ENCODE results near the gene RBM14. TPM values are rescaled to one million over a fixed set of nuclear protein-coding genes. Genes with fewer than 3 reads are reported as not detected.
A peak's percentile ranks its signal among the peaks of the same experiment; 100 is the strongest.
"Not testable (repeated sequence)": the region's sequence is repeated elsewhere in the genome, so short reads cannot be mapped to it uniquely, and the experiment has no call there.

Gene RBM14
- total RNA-seq, 1 donor from 2014 or later = 124 TPM

- no peak overlapping the region for H3K4me3 Mint-ChIP-seq (ENCODE audit: low read depth)
- no peaks in the 10 kb centered on the region for H3K36me3 Mint-ChIP-seq (ENCODE audit: insufficient read depth)
- no peaks in the 10 kb centered on the region for H3K4me1 Mint-ChIP-seq (ENCODE audit: low read depth)
- H3K9me3 Mint-ChIP-seq (ENCODE audit: low read depth) = no peaks in the 10 kb centered on the region
- H3K27me3 Mint-ChIP-seq = no peaks in the 10 kb centered on the region
- DNase-seq (ENCODE audit: low spot score, unreplicated experiment) = no peak
- TF ChIP-seq CTCF (IDR thresholded peaks at IDR 0.05; ENCODE audit: unreplicated experiment) = no peak
- no peak overlapping the region for H3K27ac Mint-ChIP-seq
Observed at GRCh38 chr11:66570079-66570849, 46.2 kb upstream of the RBM14 start.

GRCh38 chr11:66570850-66571180, 45.6 kb upstream of the RBM14 start:
- H3K36me3 Mint-ChIP-seq (ENCODE audit: insufficient read depth) = no peaks in the 10 kb centered on the region
- H3K4me1 Mint-ChIP-seq (ENCODE audit: low read depth) = no peaks in the 10 kb centered on the region
- TF ChIP-seq CTCF (IDR thresholded peaks at IDR 0.05; ENCODE audit: unreplicated experiment) = no peak
- H3K4me3 Mint-ChIP-seq (ENCODE audit: low read depth) = no peak overlapping the region
- DNase-seq (ENCODE audit: low spot score, unreplicated experiment) = no peak
- H3K27me3 Mint-ChIP-seq = no peaks in the 10 kb centered on the region
- H3K27ac Mint-ChIP-seq = no peak overlapping the region
- no peaks in the 10 kb centered on the region for H3K9me3 Mint-ChIP-seq (ENCODE audit: low read depth)

- peaks cover 19% of the 10 kb centered on the region for H3K27me3 Mint-ChIP-seq
- H3K4me1 Mint-ChIP-seq (ENCODE audit: low read depth) = no peaks in the 10 kb centered on the region
- peak; percentile 81 for DNase-seq (ENCODE audit: low spot score, unreplicated experiment)
- H3K27ac Mint-ChIP-seq = no peak overlapping the region
- peaks cover 4% of the 10 kb centered on the region for H3K9me3 Mint-ChIP-seq (ENCODE audit: low read depth)
- H3K4me3 Mint-ChIP-seq (ENCODE audit: low read depth) = no peak overlapping the region
- peak; percentile 86 for TF ChIP-seq CTCF (IDR thresholded peaks at IDR 0.05; ENCODE audit: unreplicated experiment)
- peaks cover 1% of the 10 kb centered on the region for H3K36me3 Mint-ChIP-seq (ENCODE audit: insufficient read depth)
Observed at GRCh38 chr11:66579017-66579606, 37.3 kb upstream of the RBM14 start.

GRCh38 chr11:66580803-66581202, 35.6 kb upstream of the RBM14 start:
- TF ChIP-seq CTCF (IDR thresholded peaks at IDR 0.05; ENCODE audit: unreplicated experiment) = no peak
- peaks cover 1% of the 10 kb centered on the region for H3K36me3 Mint-ChIP-seq (ENCODE audit: insufficient read depth)
- no peak overlapping the region for H3K4me3 Mint-ChIP-seq (ENCODE audit: low read depth)
- H3K4me1 Mint-ChIP-seq (ENCODE audit: low read depth) = no peaks in the 10 kb centered on the region
- no peak for DNase-seq (ENCODE audit: low spot score, unreplicated experiment)
- peaks cover 19% of the 10 kb centered on the region for H3K27me3 Mint-ChIP-seq
- H3K9me3 Mint-ChIP-seq (ENCODE audit: low read depth) = peaks cover 4% of the 10 kb centered on the region
- no peak overlapping the region for H3K27ac Mint-ChIP-seq

GRCh38 chr11:66581261-66581660, 35.2 kb upstream of the RBM14 start:
- Mint-ChIP-seq H3K27me3 (peaks cover 18% of the 10 kb centered on the region), H3K36me3 (ENCODE audit: insufficient read depth) (peaks cover 1% of the 10 kb centered on the region), H3K4me3 (ENCODE audit: low read depth) (no peak overlapping the region), H3K9me3 (ENCODE audit: low read depth) (peaks cover 4% of the 10 kb centered on the region), H3K4me1 (ENCODE audit: low read depth) (no peaks in the 10 kb centered on the region), H3K27ac (no peak overlapping the region)
- no peak for DNase-seq (ENCODE audit: low spot score, unreplicated experiment)
- TF ChIP-seq CTCF (IDR thresholded peaks at IDR 0.05; ENCODE audit: unreplicated experiment) = no peak

GRCh38 chr11:66582565-66583147, 33.8 kb upstream of the RBM14 start:
- Mint-ChIP-seq H3K27me3 (peaks cover 12% of the 10 kb centered on the region), H3K27ac (peak overlapping the region; percentile 84)
- H3K4me3 Mint-ChIP-seq (ENCODE audit: low read depth); H3K4me1 Mint-ChIP-seq (ENCODE audit: low read depth); DNase-seq (ENCODE audit: low spot score, unreplicated experiment); H3K36me3 Mint-ChIP-seq (ENCODE audit: insufficient read depth); H3K9me3 Mint-ChIP-seq (ENCODE audit: low read depth): not testable (repeated sequence)

GRCh38 chr11:66585447-66585846, 31.0 kb upstream of the RBM14 start:
- H3K27ac Mint-ChIP-seq; H3K4me3 Mint-ChIP-seq (ENCODE audit: low read depth); H3K27me3 Mint-ChIP-seq; H3K36me3 Mint-ChIP-seq (ENCODE audit: insufficient read depth); DNase-seq (ENCODE audit: low spot score, unreplicated experiment); H3K4me1 Mint-ChIP-seq (ENCODE audit: low read depth): not testable (repeated sequence)
- peaks cover 13% of the 10 kb centered on the region for H3K9me3 Mint-ChIP-seq (ENCODE audit: low read depth)

All from progenitor cell of endocrine pancreas (in vitro differentiated cells).